Common myeloid progenitor, CD34-positive (primary cell): ENCODE results near the gene C14orf119. TPM values are rescaled to one million over a fixed set of nuclear protein-coding genes. Genes with fewer than 3 reads are reported as not detected.

Experiments used
- CTCF ChIA-PET: fragments of 350-600 bp; sonication (Branson Sonifier 250); formaldehyde crosslinking; loops from one replicate; lab custom pipeline; 2021; ENCODE audit warnings: antibody characterized with exemption; lab: Charles Lee
- POLR2A ChIA-PET: fragments of 350-600 bp; sonication (Branson Sonifier 250); formaldehyde crosslinking; loops from one replicate; lab custom pipeline; 2021; ENCODE audit warnings: antibody characterized with exemption; lab: Charles Lee
- DNase-seq, 3 donors: peaks; one replicate each; pipeline versions ENCODE4 v3.0.0 to v3.0.0-alpha.2; 2013
- H3K27ac ChIP-seq, 2 experiments: 1 replicate in 1 of 2; 2 replicates in 1 of 2; pipeline ENCODE4 v1.7.0; 2013; ENCODE audit warnings: inconsistent platforms in 2 of 2, low read length in 2 of 2, mild to moderate bottlenecking in 2 of 2, low read depth in 1 of 2, moderate library complexity in 1 of 2; ENCODE audit not compliant: severe bottlenecking in 2 of 2, insufficient read depth in 1 of 2, poor library complexity in 1 of 2
- H3K27me3 ChIP-seq, 5 experiments: replicated peaks in 2 of 5; 1 replicate in 3 of 5; 2 replicates in 2 of 5; pipeline versions ENCODE4 v1.6.1 to v1.7.0; 2013; ENCODE audit warnings: low read length in 4 of 5, mild to moderate bottlenecking in 2 of 5, moderate library complexity in 2 of 5, inconsistent platforms in 1 of 5; ENCODE audit not compliant: insufficient read depth in 5 of 5, control insufficient read depth in 4 of 5
- H3K36me3 ChIP-seq, 4 experiments: 1 replicate in 2 of 4; 2 replicates in 2 of 4; pipeline versions ENCODE4 v1.6.1 to v1.7.0; 2013; ENCODE audit warnings: low read length in 3 of 4, control low read depth in 1 of 4, mild to moderate bottlenecking in 1 of 4; ENCODE audit not compliant: control insufficient read depth in 4 of 4, insufficient read depth in 4 of 4
- H3K4me1 ChIP-seq, 4 experiments: 1 replicate in 3 of 4; 2 replicates in 1 of 4; pipeline versions ENCODE4 v1.6.1 to v1.7.1; 2013; ENCODE audit warnings: low read length in 3 of 4, mild to moderate bottlenecking in 3 of 4, control low read depth in 1 of 4, inconsistent platforms in 1 of 4, moderate library complexity in 1 of 4; ENCODE audit not compliant: control insufficient read depth in 4 of 4, insufficient read depth in 4 of 4; ENCODE audit errors: control extremely low read depth in 1 of 4
- H3K4me3 ChIP-seq, 7 experiments: 1 replicate in 4 of 7; 2 replicates in 3 of 7; pipeline versions ENCODE4 v1.5.1 to v1.7.0; 2013; ENCODE audit warnings: mild to moderate bottlenecking in 7 of 7, low read length in 6 of 7, moderate library complexity in 6 of 7, inconsistent platforms in 2 of 7, low read depth in 2 of 7, control low read depth in 1 of 7; ENCODE audit not compliant: insufficient read depth in 4 of 7, control insufficient read depth in 1 of 7; ENCODE audit errors: extremely low read depth in 1 of 7
- H3K9me3 ChIP-seq, 5 experiments: 1 replicate in 4 of 5; 2 replicates in 1 of 5; pipeline versions ENCODE4 v1.6.1 to v1.7.1; 2013; ENCODE audit warnings: low read length in 4 of 5, mild to moderate bottlenecking in 2 of 5, inconsistent platforms in 1 of 5, low read depth in 1 of 5, moderate library complexity in 1 of 5; ENCODE audit not compliant: control insufficient read depth in 4 of 5, insufficient read depth in 2 of 5; ENCODE audit errors: control extremely low read depth in 1 of 5
- WGBS: methylation state at CpG from one replicate; pipeline ENCODE4 v1.1.5; 2013; ENCODE audit not compliant: insufficient coverage; 5-methylcytosine and 5-hydroxymethylcytosine counted together
- polyA plus RNA-seq: library from polyadenylated mRNA; unstranded; fragments of 120-200 nt; gene quantifications from one replicate; pipeline ENCODE4 v1.2.1, GENCODE V29; 2013

The C14orf119 gene
- polyA plus RNA-seq = 25.4 TPM

GRCh38 chr14:23095196-23096108 is at the start of gene C14orf119:
Gene C14orf119 (plus strand): TSS chr14:23095505. CDS start chr14:23097659, 2,154 bp downstream.
- Histone ChIP-seq H3K4me3 (peak within 1 kb of the TSS; percentile 85 to 100 (median 96)), H3K9me3 (no peaks in the 10 kb centered on the region), H3K27me3 (no peaks in the 10 kb centered on the region), H3K27ac (peak within 1 kb of the TSS; percentile 98 to 99), H3K4me1 (peaks cover 15 to 33% (median 20%) of the 10 kb centered on the region in 4 experiments), H3K36me3 (peaks cover 5 to 45% (median 27%) of the 10 kb centered on the region in 4 experiments)
- WGBS = under 1% methylated on average over 41 of the region's 46 CpGs
- POLR2A ChIA-PET = interaction anchor here (0.6 to 2.4 kb wide), 10 partner anchors 10 to 159 kb away, joined by 3 to 16 read pairs (median 4); no protein-coding TSS in a partner anchor
- CTCF ChIA-PET = interaction anchor here (0.6 to 3.5 kb wide), 16 partner anchors 10 to 197 kb away, joined by 3 to 34 read pairs (median 8); partner anchors contain the start of genes CDH24 and CEBPE
- DNase-seq = peak; percentile 100

GRCh38 chr14:23047034-23047634 is 48.2 kb upstream of the C14orf119 start:
- CTCF ChIA-PET = interaction anchor here (1.2 to 33.6 kb wide), 3 partner anchors 8 to 59 kb away, joined by 5 to 933 read pairs (median 11); partner anchors contain the start of gene AJUBA
- 98% methylated on average over 5 of the region's 6 CpGs for whole genome bisulfite sequencing
- peaks cover 0 to 5% (median 0%) of the 10 kb centered on the region in 4 experiments for H3K4me1 ChIP-seq
- H3K36me3 ChIP-seq = no peaks in the 10 kb centered on the region
- POLR2A ChIA-PET = no interaction called here
- no peak for DNase-seq
- no peaks in the 10 kb centered on the region for H3K27me3 ChIP-seq
- H3K4me3 ChIP-seq = no peak overlapping the region
- H3K9me3 ChIP-seq = peaks cover 0 to 2% (median 0%) of the 10 kb centered on the region in 5 experiments
- H3K27ac ChIP-seq = no peak overlapping the region

GRCh38 chr14:23047751-23048693 is 47.3 kb upstream of the C14orf119 start:
- ChIA-PET CTCF (interaction anchor here (1.1 to 33.6 kb wide), 5 partner anchors 7 to 60 kb away, joined by 3 to 933 read pairs (median 5); partner anchors contain the start of gene AJUBA), POLR2A (interaction anchor here (0.6 kb wide), 1 partner anchor 34 kb away, joined by 3 read pairs; no protein-coding TSS in a partner anchor)
- WGBS = 70% methylated on average over 75 of the region's 85 CpGs
- Histone ChIP-seq H3K27ac (no peak overlapping the region), H3K9me3 (peaks cover 0 to 2% (median 0%) of the 10 kb centered on the region in 5 experiments), H3K4me3 (no peak overlapping the region), H3K27me3 (no peaks in the 10 kb centered on the region), H3K4me1 (peaks cover 0 to 5% (median 0%) of the 10 kb centered on the region in 4 experiments), H3K36me3 (no peaks in the 10 kb centered on the region)
- DNase-seq = no peak

GRCh38 chr14:23049011-23049410 is 46.3 kb upstream of the C14orf119 start:
- no peaks in the 10 kb centered on the region for H3K36me3 ChIP-seq
- POLR2A ChIA-PET = no interaction called here
- H3K9me3 ChIP-seq = peaks cover 0 to 2% (median 0%) of the 10 kb centered on the region in 5 experiments
- H3K27me3 ChIP-seq = no peaks in the 10 kb centered on the region
- WGBS = 88% methylated on average over 3 of the region's 9 CpGs
- CTCF ChIA-PET = interaction anchor here (0.9 to 33.6 kb wide), 4 partner anchors 9 to 61 kb away, joined by 3 to 933 read pairs (median 3); partner anchors contain the start of gene AJUBA
- H3K4me1 ChIP-seq = peaks cover 0 to 5% (median 0%) of the 10 kb centered on the region in 4 experiments
- no peak overlapping the region for H3K4me3 ChIP-seq
- DNase-seq = no peak
- H3K27ac ChIP-seq = no peak overlapping the region

GRCh38 chr14:23051141-23052057 is 43.9 kb upstream of the C14orf119 start:
- Histone ChIP-seq H3K36me3 (no peaks in the 10 kb centered on the region), H3K9me3 (peaks cover 0 to 2% (median 0%) of the 10 kb centered on the region in 5 experiments), H3K4me3 (no peak overlapping the region), H3K27me3 (peaks cover 0 to 1% (median 0%) of the 10 kb centered on the region in 5 experiments), H3K4me1 (peaks cover 0 to 5% (median 3%) of the 10 kb centered on the region in 4 experiments), H3K27ac (no peak overlapping the region)
- ChIA-PET POLR2A (no interaction called here), CTCF (interaction anchor here (0.8 to 33.6 kb wide), 7 partner anchors 9 to 136 kb away, joined by 3 to 933 read pairs (median 4); partner anchors contain the start of genes AJUBA and PSMB11)
- 100% methylated on average over 3 of the region's 5 CpGs for WGBS
- DNase-seq = no peak
